OCI-LY7 (cell line): ENCODE measurements around the gene TCTN1. TPM values are rescaled to one million over a fixed set of nuclear protein-coding genes. Genes with fewer than 3 reads are reported as not detected.

Source experiments
- BruUV-seq: library from RNA; stranded (reverse); fragments of 400-500 nt; replicated peaks from 2 replicates; lab custom pipeline; 2021; lab: Mats Ljungman, UMichigan
- CTCF ChIA-PET: fragments of 300-600 bp; sonication (Branson Sonifier 250); formaldehyde crosslinking; loops from one replicate; lab custom pipeline; 2022; ENCODE audit warnings: antibody characterized with exemption; ENCODE audit not compliant: unreplicated experiment; lab: Charles Lee
- POLR2A ChIA-PET: fragments of 300-600 bp; sonication (Branson Sonifier 250); formaldehyde crosslinking; loops from one replicate; lab custom pipeline; 2022; ENCODE audit warnings: antibody characterized with exemption; lab: Charles Lee
- DNase-seq: peaks from one replicate; pipeline ENCODE4 v3.0.0-alpha.2; 2015; ENCODE audit warnings: low spot score
- H2AFZ ChIP-seq: fragments of 200-600 bp; sonication (generic), shearing (Covaris generic); 2 replicates; pipeline ENCODE4 v1.6.1; 2014; ENCODE audit warnings: mild to moderate bottlenecking, antibody characterized with exemption, low read length, moderate library complexity
- H3K27ac ChIP-seq: fragments of 200-600 bp; sonication (generic); 2 replicates; pipeline ENCODE4 v1.5.1; 2014; ENCODE audit warnings: mixed run types, low read depth, mild to moderate bottlenecking, moderate library complexity, low read length, inconsistent platforms; ENCODE audit not compliant: poor library complexity, severe bottlenecking
- H3K36me3 ChIP-seq: fragments of 200-600 bp; sonication (generic); 2 replicates; pipeline ENCODE4 v1.6.1; 2014; ENCODE audit warnings: mild to moderate bottlenecking, antibody characterized with exemption, low read length, moderate library complexity, mixed read lengths; ENCODE audit not compliant: insufficient read depth
- H3K4me1 ChIP-seq: fragments of 200-600 bp; sonication (generic); 2 replicates; pipeline ENCODE4 v1.5.1; 2014; ENCODE audit warnings: mild to moderate bottlenecking, low read length; ENCODE audit not compliant: insufficient read depth, poor library complexity, severe bottlenecking
- H3K4me2 ChIP-seq: fragments of 200-600 bp; sonication (generic); 2 replicates; pipeline ENCODE4 v1.6.1; 2014; ENCODE audit warnings: mild to moderate bottlenecking, low read length
- H3K4me3 ChIP-seq: fragments of 200-600 bp; sonication (generic); 2 replicates; pipeline ENCODE4 v1.5.1; 2014; ENCODE audit warnings: mild to moderate bottlenecking, low read depth, low read length; ENCODE audit not compliant: poor library complexity, severe bottlenecking
- H3K79me2 ChIP-seq: fragments of 200-600 bp; sonication (generic); 2 replicates; pipeline ENCODE4 v1.6.1; 2016; ENCODE audit warnings: low read depth, mild to moderate bottlenecking, low read length, moderate library complexity, mixed read lengths; ENCODE audit not compliant: insufficient read depth
- H3K9me2 ChIP-seq: fragments of 200-600 bp; sonication (generic); 2 replicates; pipeline ENCODE4 v1.6.1; 2016; ENCODE audit warnings: mild to moderate bottlenecking, low read length, mixed read lengths; ENCODE audit not compliant: insufficient read depth
- H3K9me3 ChIP-seq: fragments of 200-600 bp; sonication (generic); 2 replicates; pipeline ENCODE4 v1.6.1; 2014; ENCODE audit warnings: mild to moderate bottlenecking, mixed run types, low read length, mixed read lengths
- H4K20me1 ChIP-seq: fragments of 200-600 bp; sonication (generic); 2 replicates; pipeline ENCODE4 v1.6.1; 2014; ENCODE audit warnings: mild to moderate bottlenecking, antibody characterized with exemption, low read length, moderate library complexity, mixed read lengths; ENCODE audit not compliant: insufficient read depth
- CTCF ChIP-seq: fragments of 200-600 bp; sonication (generic); conservative IDR thresholded peaks from 2 replicates; pipeline ENCODE4 v1.5.1; 2014; ENCODE audit warnings: mild to moderate bottlenecking, antibody characterized with exemption, low read length, moderate library complexity, mixed read lengths
- EZH2phosphoT487 ChIP-seq: fragments of 200-600 bp; sonication (generic); IDR thresholded peaks from 2 replicates; pipeline ENCODE4 v1.6.1; 2018; ENCODE audit warnings: low read depth, borderline replicate concordance, mild to moderate bottlenecking, mixed run types, antibody characterized with exemption, low read length, moderate library complexity, mixed read lengths
- intact Hi-C: fragments of 100-400 bp; cut with micrococcal nuclease; formaldehyde crosslinking; loops from one replicate; pipeline ENCODE4 v1.10.0; 2022; ENCODE audit not compliant: unreplicated experiment
- total RNA-seq, 2 experiments: library from RNA; depleted of rRNA in 1 of 2; stranded (reverse); fragments of >200 nt in 1 of 2; shearing (Covaris generic) in 1 of 2; gene quantifications; 2 replicates each; pipeline ENCODE4 v1.2.3, GENCODE V29; 2014 to 2022

The TCTN1 gene
- total RNA-seq, 2 experiments from 2014 or later = 8.7 to 19.9 TPM

DNA sequence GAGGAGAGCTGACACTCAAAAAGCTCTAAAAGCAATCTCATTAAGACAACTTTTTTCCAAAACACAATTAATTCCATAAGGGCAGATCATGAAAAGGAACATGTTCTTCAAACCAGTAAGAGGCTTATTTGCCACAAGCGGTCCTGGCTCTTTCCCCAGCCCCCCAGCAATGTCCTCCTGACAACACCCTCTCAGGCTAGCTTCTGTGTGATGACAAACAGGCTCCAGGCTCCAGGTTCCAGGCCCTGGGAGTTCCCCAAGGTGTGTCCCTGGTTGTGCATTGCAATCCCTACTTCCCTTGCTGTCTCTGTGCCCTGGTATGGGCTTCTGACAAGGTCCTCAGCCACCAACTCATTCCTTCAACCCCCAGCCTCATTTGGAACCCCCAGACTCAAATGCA, 66.1 kb downstream of the TCTN1 start:
- Histone ChIP-seq H3K4me3 (no peak overlapping the region), H3K36me3 (no peaks in the 10 kb centered on the region), H3K79me2 (no peaks in the 10 kb centered on the region), H3K9me2 (no peaks in the 10 kb centered on the region), H3K4me1 (peaks cover 46% of the 10 kb centered on the region), H2AFZ (no peak overlapping the region), H3K4me2 (no peak overlapping the region), H3K9me3 (no peaks in the 10 kb centered on the region), H3K27ac (no peak overlapping the region), H4K20me1 (no peaks in the 10 kb centered on the region)
- DNase-seq = no peak
- POLR2A ChIA-PET = interaction anchor here (0.6 to 2.3 kb wide), 2 partner anchors 12 to 16 kb away, joined by 3 to 5 read pairs; no protein-coding TSS in a partner anchor
- intact Hi-C loops = no loop called here
- CTCF ChIA-PET = no interaction called here
- no TSS peak for BruUV-seq
- no peak for TF ChIP-seq EZH2phosphoT487
- TF ChIP-seq CTCF = no peak

GRCh38 chr12:110683888-110684287, 70.0 kb downstream of the TCTN1 start:
- Histone ChIP-seq H4K20me1 (no peaks in the 10 kb centered on the region), H3K36me3 (no peaks in the 10 kb centered on the region), H3K4me1 (peaks cover 35% of the 10 kb centered on the region), H3K27ac (no peak overlapping the region), H3K9me2 (no peaks in the 10 kb centered on the region), H3K4me2 (no peak overlapping the region), H3K79me2 (no peaks in the 10 kb centered on the region), H3K9me3 (no peaks in the 10 kb centered on the region), H3K4me3 (no peak overlapping the region), H2AFZ (no peak overlapping the region)
- BruUV-seq = no TSS peak
- DNase-seq = no peak
- intact Hi-C loops = no loop called here
- TF ChIP-seq EZH2phosphoT487 (no peak), CTCF (no peak)
- ChIA-PET CTCF (no interaction called here), POLR2A (interaction anchor here (0.7 kb wide), 1 partner anchor 1350 kb away, joined by 3 read pairs; no protein-coding TSS in a partner anchor)

- no peak overlapping the region for H2AFZ ChIP-seq
- H3K4me2 ChIP-seq = no peak overlapping the region
- POLR2A ChIA-PET = no interaction called here
- H3K4me1 ChIP-seq = peaks cover 34% of the 10 kb centered on the region
- H4K20me1 ChIP-seq = no peaks in the 10 kb centered on the region
- no peak overlapping the region for H3K27ac ChIP-seq
- TF ChIP-seq EZH2phosphoT487 (no peak), CTCF (no peak)
- intact Hi-C loops = no loop called here
- no peaks in the 10 kb centered on the region for H3K9me2 ChIP-seq
- no peak overlapping the region for H3K4me3 ChIP-seq
- no peaks in the 10 kb centered on the region for H3K79me2 ChIP-seq
- H3K9me3 ChIP-seq = no peaks in the 10 kb centered on the region
- no peak for DNase-seq
- no TSS peak for BruUV-seq
- CTCF ChIA-PET = no interaction called here
- no peaks in the 10 kb centered on the region for H3K36me3 ChIP-seq
Measured at GRCh38 chr12:110684312-110684836, 70.4 kb downstream of the TCTN1 start.
